ENCODE data around the gene ARHGEF17. TPM values are rescaled to one million over a fixed set of nuclear protein-coding genes. Genes with fewer than 3 reads are reported as not detected.

The ARHGEF17 gene
- polyA plus RNA-seq, 1 donor (not counting 4 experiments of a cell fraction or from before 2014, with no cell fraction given) = 5.1 TPM

GRCh38 chr11:73313652-73314051 lies 5.6 kb downstream of the ARHGEF17 start:
- Histone ChIP-seq H3K9me1 (ENCODE audit: control insufficient read depth, extremely low read depth, insufficient read depth, low read length) (no peaks in the 10 kb centered on the region), H3K36me3 (ENCODE audit: control insufficient read depth in 2 of 2, extremely low read depth in 1 of 2, insufficient read depth in 2 of 2, low read length in 2 of 2) (peaks cover 0 to 3% of the 10 kb centered on the region in 2 experiments), H2AFZ (ENCODE audit: control insufficient read depth, low read length) (no peak overlapping the region), H3K9ac (ENCODE audit: control insufficient read depth, extremely low read depth, insufficient read depth, low read length) (no peak overlapping the region), H3K27me3 (ENCODE audit: control insufficient read depth, extremely low read depth, insufficient read depth, low read length) (no peaks in the 10 kb centered on the region), H3K4me2 (ENCODE audit: control insufficient read depth, extremely low read depth, insufficient read depth, low read depth, low read length) (no peak overlapping the region), H3K79me2 (ENCODE audit: control insufficient read depth, insufficient read depth, low read length) (peaks cover 5% of the 10 kb centered on the region), H4K20me1 (ENCODE audit: control insufficient read depth, extremely low read depth, insufficient read depth, low read length) (no peaks in the 10 kb centered on the region), H3K4me1 (ENCODE audit: control insufficient read depth, extremely low read depth, insufficient read depth, low read length) (peaks cover 8% of the 10 kb centered on the region), H3K27ac (ENCODE audit: control insufficient read depth, insufficient read depth, low read length) (no peak overlapping the region), H3K4me3 (ENCODE audit: control insufficient read depth in 2 of 3, extremely low read depth in 1 of 3, insufficient read depth in 2 of 3, low read depth in 1 of 3, low read length in 3 of 3) (no peak overlapping the region), H3K9me3 (ENCODE audit: control insufficient read depth, low read depth, low read length) (no peaks in the 10 kb centered on the region)
- no peak for FAIRE-seq
- dilution Hi-C loops (cut with MboI; ENCODE audit: extremely low pct_ligation_motif_present, low sequenced_read_pairs) = no loop called here
- DNase-seq (ENCODE audit: low read depth, low spot score) = no peak
- TF ChIP-seq EZH2 (IDR thresholded peaks at IDR 0.05; ENCODE audit: low read length) (no peak), CTCF (optimal IDR thresholded peaks at IDR 0.05 in 1 of 3, IDR thresholded peaks at IDR 0.05 in 1 of 3, conservative IDR thresholded peaks at IDR 0.05 in 1 of 3; ENCODE audit: extremely low read depth in 1 of 3, insufficient read depth in 2 of 3, low read length in 3 of 3) (no peak)

GRCh38 chr11:73314117-73314961 lies 6.3 kb downstream of the ARHGEF17 start:
- Histone ChIP-seq H3K27ac (ENCODE audit: control insufficient read depth, insufficient read depth, low read length) (no peak overlapping the region), H3K4me1 (ENCODE audit: control insufficient read depth, extremely low read depth, insufficient read depth, low read length) (peaks cover 8% of the 10 kb centered on the region), H4K20me1 (ENCODE audit: control insufficient read depth, extremely low read depth, insufficient read depth, low read length) (no peaks in the 10 kb centered on the region), H3K9ac (ENCODE audit: control insufficient read depth, extremely low read depth, insufficient read depth, low read length) (no peak overlapping the region), H3K4me3 (ENCODE audit: control insufficient read depth in 2 of 3, extremely low read depth in 1 of 3, insufficient read depth in 2 of 3, low read depth in 1 of 3, low read length in 3 of 3) (no peak overlapping the region), H3K4me2 (ENCODE audit: control insufficient read depth, extremely low read depth, insufficient read depth, low read depth, low read length) (no peak overlapping the region), H3K9me1 (ENCODE audit: control insufficient read depth, extremely low read depth, insufficient read depth, low read length) (no peaks in the 10 kb centered on the region), H3K36me3 (ENCODE audit: control insufficient read depth in 2 of 2, extremely low read depth in 1 of 2, insufficient read depth in 2 of 2, low read length in 2 of 2) (peaks cover 0 to 3% of the 10 kb centered on the region in 2 experiments), H3K79me2 (ENCODE audit: control insufficient read depth, insufficient read depth, low read length) (peaks cover 5% of the 10 kb centered on the region), H3K9me3 (ENCODE audit: control insufficient read depth, low read depth, low read length) (no peaks in the 10 kb centered on the region), H3K27me3 (ENCODE audit: control insufficient read depth, extremely low read depth, insufficient read depth, low read length) (no peaks in the 10 kb centered on the region), H2AFZ (ENCODE audit: control insufficient read depth, low read length) (no peak overlapping the region)
- FAIRE-seq = no peak
- no peak for DNase-seq (ENCODE audit: low read depth, low spot score)
- no peak for TF ChIP-seq EZH2 (IDR thresholded peaks at IDR 0.05; ENCODE audit: low read length)
- TF ChIP-seq CTCF (optimal IDR thresholded peaks at IDR 0.05 in 1 of 3, IDR thresholded peaks at IDR 0.05 in 1 of 3, conservative IDR thresholded peaks at IDR 0.05 in 1 of 3; ENCODE audit: extremely low read depth in 1 of 3, insufficient read depth in 2 of 3, low read length in 3 of 3) = no peak
- dilution Hi-C loops (cut with MboI; ENCODE audit: extremely low pct_ligation_motif_present, low sequenced_read_pairs) = no loop called here

Measured in keratinocyte (primary cell).